Measurements from ENCODE around the gene ATRX. TPM values are rescaled to one million over a fixed set of nuclear protein-coding genes. Genes with fewer than 3 reads are reported as not detected.

The ATRX gene
- polyA plus RNA-seq, 1 of the 3 experiments (the other 2 are of a cell fraction), result 27.6 TPM

GRCh38 chrX:77802201-77802600, 16.2 kb upstream of the ATRX start:
- Histone ChIP-seq H3F3A (replicated peaks; ENCODE audit: insufficient read depth) (no peaks in the 10 kb centered on the region), H3K36me3 (replicated peaks in 1 of 2; ENCODE audit: control insufficient read depth in 1 of 2, insufficient read depth in 2 of 2, low read length in 1 of 2) (no peaks in the 10 kb centered on the region), H3K27me3 (ENCODE audit: insufficient read depth) (no peaks in the 10 kb centered on the region), H4K20me1 (ENCODE audit: insufficient read depth) (no peaks in the 10 kb centered on the region), H3K9me3 (no peaks in the 10 kb centered on the region), H3K9me2 (no peaks in the 10 kb centered on the region), H3K79me2 (ENCODE audit: insufficient read depth) (no peaks in the 10 kb centered on the region), H2AFZ (ENCODE audit: low read depth) (no peak overlapping the region), H3K9ac (no peak overlapping the region), H3K4me3 (ENCODE audit: low read depth in 2 of 2, low read length in 1 of 2) (no peak overlapping the region), H3K4me2 (no peak overlapping the region), H3K4me1 (ENCODE audit: control insufficient read depth in 1 of 2, insufficient read depth in 2 of 2, low read depth in 1 of 2, low read length in 1 of 2) (no peaks in the 10 kb centered on the region), H3K27ac (ENCODE audit: low read depth in 2 of 2, low read length in 1 of 2) (no peak overlapping the region)
- WGBS (ENCODE audit: low lambda C conversion rate), result 33% methylated on average over 1 of the region's 1 CpG
- no peak for TF ChIP-seq TCF12 (IDR thresholded peaks at IDR 0.05)
- TF ChIP-seq SIN3A (IDR thresholded peaks at IDR 0.05; ENCODE audit: borderline replicate concordance, low read depth, low read length), result no peak
- TF ChIP-seq JUND (IDR thresholded peaks at IDR 0.05), result no peak
- no peak for TF ChIP-seq NFIC (IDR thresholded peaks at IDR 0.05; ENCODE audit: borderline replicate concordance)
- TF ChIP-seq MEF2A (IDR thresholded peaks at IDR 0.05; ENCODE audit: borderline replicate concordance, low read depth), result no peak
- TF ChIP-seq REST (IDR thresholded peaks at IDR 0.05; ENCODE audit: low read depth, low read length), result no peak
- TF ChIP-seq, protein P1, sequence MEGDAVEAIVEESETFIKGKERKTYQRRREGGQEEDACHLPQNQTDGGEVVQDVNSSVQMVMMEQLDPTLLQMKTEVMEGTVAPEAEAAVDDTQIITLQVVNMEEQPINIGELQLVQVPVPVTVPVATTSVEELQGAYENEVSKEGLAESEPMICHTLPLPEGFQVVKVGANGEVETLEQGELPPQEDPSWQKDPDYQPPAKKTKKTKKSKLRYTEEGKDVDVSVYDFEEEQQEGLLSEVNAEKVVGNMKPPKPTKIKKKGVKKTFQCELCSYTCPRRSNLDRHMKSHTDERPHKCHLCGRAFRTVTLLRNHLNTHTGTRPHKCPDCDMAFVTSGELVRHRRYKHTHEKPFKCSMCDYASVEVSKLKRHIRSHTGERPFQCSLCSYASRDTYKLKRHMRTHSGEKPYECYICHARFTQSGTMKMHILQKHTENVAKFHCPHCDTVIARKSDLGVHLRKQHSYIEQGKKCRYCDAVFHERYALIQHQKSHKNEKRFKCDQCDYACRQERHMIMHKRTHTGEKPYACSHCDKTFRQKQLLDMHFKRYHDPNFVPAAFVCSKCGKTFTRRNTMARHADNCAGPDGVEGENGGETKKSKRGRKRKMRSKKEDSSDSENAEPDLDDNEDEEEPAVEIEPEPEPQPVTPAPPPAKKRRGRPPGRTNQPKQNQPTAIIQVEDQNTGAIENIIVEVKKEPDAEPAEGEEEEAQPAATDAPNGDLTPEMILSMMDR (IDR thresholded peaks at IDR 0.05), result no peak
- TF ChIP-seq MXI1 (IDR thresholded peaks at IDR 0.05; ENCODE audit: low read depth, low read length), result no peak
- TF ChIP-seq, protein P2, sequence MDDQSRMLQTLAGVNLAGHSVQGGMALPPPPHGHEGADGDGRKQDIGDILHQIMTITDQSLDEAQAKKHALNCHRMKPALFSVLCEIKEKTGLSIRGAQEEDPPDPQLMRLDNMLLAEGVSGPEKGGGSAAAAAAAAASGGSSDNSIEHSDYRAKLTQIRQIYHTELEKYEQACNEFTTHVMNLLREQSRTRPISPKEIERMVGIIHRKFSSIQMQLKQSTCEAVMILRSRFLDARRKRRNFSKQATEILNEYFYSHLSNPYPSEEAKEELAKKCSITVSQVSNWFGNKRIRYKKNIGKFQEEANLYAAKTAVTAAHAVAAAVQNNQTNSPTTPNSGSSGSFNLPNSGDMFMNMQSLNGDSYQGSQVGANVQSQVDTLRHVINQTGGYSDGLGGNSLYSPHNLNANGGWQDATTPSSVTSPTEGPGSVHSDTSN (IDR thresholded peaks at IDR 0.05), result no peak
- TF ChIP-seq RCOR1 (IDR thresholded peaks at IDR 0.05; ENCODE audit: low read length), result no peak
- no peak for TF ChIP-seq YY1 (IDR thresholded peaks at IDR 0.05; ENCODE audit: low read depth)
- no peak for TF ChIP-seq EZH2phosphoT487 (IDR thresholded peaks at IDR 0.05; ENCODE audit: borderline replicate concordance, low read depth)
- no peak for TF ChIP-seq POLR2AphosphoS5 (IDR thresholded peaks at IDR 0.05; ENCODE audit: low read depth, low read length)
- TF ChIP-seq RFX5 (IDR thresholded peaks at IDR 0.05; ENCODE audit: low read length), result no peak
- TF ChIP-seq TEAD4 (IDR thresholded peaks at IDR 0.05; ENCODE audit: borderline replicate concordance, insufficient read depth), result no peak
- TF ChIP-seq FOXM1 (IDR thresholded peaks at IDR 0.05; ENCODE audit: low read depth), result no peak
- no peak for TF ChIP-seq SMC3 (IDR thresholded peaks at IDR 0.05; ENCODE audit: low read depth, low read length)
- TF ChIP-seq NRF1 (IDR thresholded peaks at IDR 0.05; ENCODE audit: low read depth, low read length), result no peak
- ChIA-PET POLR2A (no interaction called here), CTCF (no interaction called here)
- no peak for DNase-seq

Data from SK-N-SH (cell line).